Astrocyte of the spinal cord (primary cell): ENCODE measurements around the gene TMPRSS3.

Experiments used
- DNase-seq: peaks from one replicate; pipeline ENCODE4 v3.0.0; 2011; ENCODE audit warnings: low read depth, low spot score
- H3K4me3 ChIP-seq: 2 replicates; pipeline ENCODE4 v1.5.1; 2011; ENCODE audit warnings: low read depth, mild to moderate bottlenecking, low read length, moderate library complexity
- CTCF ChIP-seq: IDR thresholded peaks from 2 replicates; pipeline ENCODE4 v1.5.1; 2012; ENCODE audit warnings: low read depth, mild to moderate bottlenecking, low read length, inconsistent platforms
- in situ Hi-C: cut with HindIII; loops from 2 replicates; pipeline ENCODE4 v1.10.0; 2017; ENCODE audit warnings: low sequenced_read_pairs

Gene TMPRSS3

GRCh38 chr21:42391297-42391696 lies 4.6 kb downstream of the TMPRSS3 start:
- no peak for TF ChIP-seq CTCF
- no peak overlapping the region for H3K4me3 ChIP-seq
- in situ Hi-C loops: no loop called here
- DNase-seq: no peak

- no peak for DNase-seq
- in situ Hi-C loops: no loop called here
- TF ChIP-seq CTCF: no peak
- H3K4me3 ChIP-seq: no peak overlapping the region
Measured at GRCh38 chr21:42390696-42391095, 5.2 kb downstream of the TMPRSS3 start.

GRCh38 chr21:42390193-42390592 lies 5.7 kb downstream of the TMPRSS3 start:
- in situ Hi-C loops: no loop called here
- TF ChIP-seq CTCF: no peak
- H3K4me3 ChIP-seq: no peak overlapping the region
- DNase-seq: no peak

- TF ChIP-seq CTCF: no peak
- no peak for DNase-seq
- in situ Hi-C loops: no loop called here
- H3K4me3 ChIP-seq: no peak overlapping the region
Measured at GRCh38 chr21:42389449-42389835, 6.4 kb downstream of the TMPRSS3 start.

GRCh38 chr21:42388740-42389448 lies 7.0 kb downstream of the TMPRSS3 start:
- TF ChIP-seq CTCF: no peak
- in situ Hi-C loops: no loop called here
- H3K4me3 ChIP-seq: no peak overlapping the region
- no peak for DNase-seq

GRCh38 chr21:42387843-42388340 lies 8.0 kb downstream of the TMPRSS3 start:
- no peak for TF ChIP-seq CTCF
- in situ Hi-C loops: no loop called here
- DNase-seq: no peak
- H3K4me3 ChIP-seq: no peak overlapping the region
